ENCODE results near the gene THOC7.

The THOC7 gene

DNA sequence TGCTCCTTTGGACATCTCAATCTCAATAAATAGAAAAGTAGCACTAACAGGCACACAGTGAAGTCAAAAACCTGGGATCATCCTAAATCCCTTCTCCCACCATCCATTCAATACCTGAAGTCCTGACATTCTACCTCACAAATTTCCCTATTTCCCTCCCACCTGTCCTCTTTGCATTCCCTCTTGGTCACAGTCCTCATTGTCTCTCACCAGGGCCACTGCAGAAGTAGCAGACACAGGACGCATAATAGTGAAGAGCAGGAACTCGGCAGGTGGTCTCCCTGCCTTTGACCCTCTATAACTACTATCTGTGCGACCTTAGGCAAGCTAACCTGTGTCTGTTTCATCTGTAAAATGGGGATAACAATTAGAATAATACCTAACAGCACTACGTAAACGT lies 2.3 kb downstream of the THOC7 start:
- Histone ChIP-seq H3K4me3 (ENCODE audit: low read depth in 1 of 2, low read length in 1 of 2) (no peak overlapping the region), H3K27ac (no peak overlapping the region), H3K27me3 (no peaks in the 10 kb centered on the region), H3K9me3 (no peaks in the 10 kb centered on the region), H3K4me1 (ENCODE audit: control insufficient read depth in 1 of 2, insufficient read depth in 1 of 2, low read depth in 1 of 2, low read length in 1 of 2) (peaks cover 25% of the 10 kb centered on the region in 2 experiments), H3K36me3 (no peaks in the 10 kb centered on the region)
- TF ChIP-seq, protein P1, sequence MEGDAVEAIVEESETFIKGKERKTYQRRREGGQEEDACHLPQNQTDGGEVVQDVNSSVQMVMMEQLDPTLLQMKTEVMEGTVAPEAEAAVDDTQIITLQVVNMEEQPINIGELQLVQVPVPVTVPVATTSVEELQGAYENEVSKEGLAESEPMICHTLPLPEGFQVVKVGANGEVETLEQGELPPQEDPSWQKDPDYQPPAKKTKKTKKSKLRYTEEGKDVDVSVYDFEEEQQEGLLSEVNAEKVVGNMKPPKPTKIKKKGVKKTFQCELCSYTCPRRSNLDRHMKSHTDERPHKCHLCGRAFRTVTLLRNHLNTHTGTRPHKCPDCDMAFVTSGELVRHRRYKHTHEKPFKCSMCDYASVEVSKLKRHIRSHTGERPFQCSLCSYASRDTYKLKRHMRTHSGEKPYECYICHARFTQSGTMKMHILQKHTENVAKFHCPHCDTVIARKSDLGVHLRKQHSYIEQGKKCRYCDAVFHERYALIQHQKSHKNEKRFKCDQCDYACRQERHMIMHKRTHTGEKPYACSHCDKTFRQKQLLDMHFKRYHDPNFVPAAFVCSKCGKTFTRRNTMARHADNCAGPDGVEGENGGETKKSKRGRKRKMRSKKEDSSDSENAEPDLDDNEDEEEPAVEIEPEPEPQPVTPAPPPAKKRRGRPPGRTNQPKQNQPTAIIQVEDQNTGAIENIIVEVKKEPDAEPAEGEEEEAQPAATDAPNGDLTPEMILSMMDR (IDR thresholded peaks at IDR 0.05), result no peak

DNA sequence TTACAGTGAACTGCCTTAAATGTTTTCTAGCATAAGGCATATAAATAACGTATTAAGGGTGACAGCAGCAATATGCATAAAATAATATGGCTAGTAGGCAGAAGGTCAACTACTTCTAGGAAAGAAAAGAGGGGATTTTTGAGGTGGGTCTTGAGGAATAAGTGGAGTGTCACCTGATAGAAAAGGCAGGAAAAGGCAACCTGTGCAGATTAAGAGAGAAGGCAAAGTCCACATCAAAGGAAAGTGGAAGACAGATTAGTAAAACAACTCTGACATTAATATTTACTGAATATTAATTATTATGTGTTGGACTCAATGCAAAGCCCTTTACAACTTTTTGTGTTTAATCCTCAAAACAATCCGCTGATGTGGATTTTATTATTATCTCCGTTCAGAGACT lies 2.8 kb downstream of the THOC7 start:
- Histone ChIP-seq H3K27ac (no peak overlapping the region), H3K36me3 (no peaks in the 10 kb centered on the region)
- TF ChIP-seq, protein P1 (IDR thresholded peaks at IDR 0.05), result no peak

DNA sequence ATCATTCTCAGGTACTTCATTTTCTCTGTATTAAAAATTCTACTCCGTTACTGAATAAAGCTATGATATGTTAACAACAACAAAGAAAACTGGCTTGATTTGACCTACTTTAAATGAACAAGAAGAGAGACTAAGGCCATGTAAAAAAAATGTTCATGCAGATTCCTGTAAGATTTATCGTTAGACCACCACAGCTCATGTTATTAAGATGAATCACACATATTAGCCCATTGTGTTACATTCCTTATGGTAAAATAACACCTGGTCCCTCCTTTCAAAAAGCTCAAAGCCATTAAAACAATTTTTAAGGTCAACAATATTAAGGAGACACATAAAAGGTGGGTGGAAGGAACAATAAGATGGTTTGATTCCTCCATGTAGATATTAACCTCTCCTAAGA lies 6.3 kb downstream of the THOC7 start:
- peaks cover 4 to 9% of the 10 kb centered on the region in 2 experiments for H3K4me1 ChIP-seq (ENCODE audit: control insufficient read depth in 1 of 2, insufficient read depth in 1 of 2, low read depth in 1 of 2, low read length in 1 of 2)
- H3K9me3 ChIP-seq, result no peaks in the 10 kb centered on the region
- no peaks in the 10 kb centered on the region for H3K27me3 ChIP-seq
- H3K27ac ChIP-seq, result no peak overlapping the region
- no peaks in the 10 kb centered on the region for H3K36me3 ChIP-seq
- TF ChIP-seq, protein P1 (IDR thresholded peaks at IDR 0.05), result no peak
- H3K4me3 ChIP-seq (ENCODE audit: low read depth in 1 of 2, low read length in 1 of 2), result no peak overlapping the region

More for the DNA sequence above, 2.8 kb downstream of the THOC7 start:
- no peak overlapping the region for H3K4me3 ChIP-seq (ENCODE audit: low read depth in 1 of 2, low read length in 1 of 2)
- no peaks in the 10 kb centered on the region for H3K9me3 ChIP-seq
- no peaks in the 10 kb centered on the region for H3K27me3 ChIP-seq
- H3K4me1 ChIP-seq (ENCODE audit: control insufficient read depth in 1 of 2, insufficient read depth in 1 of 2, low read depth in 1 of 2, low read length in 1 of 2), result peaks cover 21 to 22% of the 10 kb centered on the region in 2 experiments

DNA sequence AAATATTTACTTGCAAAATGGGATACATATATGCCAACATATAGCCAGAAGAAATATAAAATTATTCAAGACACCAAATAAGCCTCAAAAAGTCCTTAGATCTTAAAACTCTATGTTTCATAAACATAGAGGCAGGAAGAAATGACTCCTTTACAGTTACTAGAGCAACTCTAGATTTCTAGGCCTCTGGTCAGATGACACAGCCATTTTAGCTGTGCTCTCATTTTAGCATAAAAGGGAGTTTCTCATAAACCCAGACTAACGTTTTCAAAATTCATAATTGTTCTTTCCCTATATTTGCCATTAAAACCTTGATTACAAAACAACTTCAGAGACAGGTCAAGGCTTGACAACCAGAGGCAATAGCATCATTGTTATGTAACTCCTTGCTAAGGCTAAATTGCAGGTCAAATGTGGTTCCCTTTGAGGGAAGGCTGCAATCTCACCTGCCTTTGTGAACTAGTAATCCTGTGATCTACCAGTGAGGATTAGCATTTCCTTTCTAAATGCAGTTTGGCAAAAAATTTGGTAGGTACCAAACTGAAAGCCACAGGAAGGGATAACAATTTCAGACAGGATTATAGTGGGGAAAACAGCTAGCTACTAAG lies 8.2 kb downstream of the THOC7 start:
- peak overlapping the region; percentile 47 for H3K27ac ChIP-seq

DNA sequence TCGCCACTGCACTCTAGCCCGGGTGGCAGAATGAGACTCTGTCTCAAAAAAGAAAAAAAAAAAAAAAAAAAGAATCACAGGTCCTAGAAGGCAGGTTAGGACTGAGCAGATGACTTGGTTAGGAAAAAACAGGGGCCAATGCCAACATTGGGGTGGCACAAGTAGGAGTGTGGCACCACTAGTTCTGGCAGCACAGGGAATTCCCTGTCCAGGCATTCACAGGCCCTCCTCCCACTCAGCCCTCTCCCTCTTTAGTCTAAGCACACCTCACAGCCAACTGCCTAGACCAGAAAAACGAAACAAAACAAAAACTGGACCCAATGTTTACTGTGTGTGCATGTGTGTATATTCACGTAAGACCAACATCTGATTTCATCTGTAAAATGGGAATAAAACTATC lies 10.5 kb downstream of the THOC7 start:
- H3K9me3 ChIP-seq, result no peaks in the 10 kb centered on the region
- H3K4me1 ChIP-seq (ENCODE audit: control insufficient read depth in 1 of 2, insufficient read depth in 1 of 2, low read depth in 1 of 2, low read length in 1 of 2), result peaks cover 4 to 9% of the 10 kb centered on the region in 2 experiments
- no peak overlapping the region for H3K4me3 ChIP-seq (ENCODE audit: low read depth in 1 of 2, low read length in 1 of 2)
- TF ChIP-seq, protein P1 (IDR thresholded peaks at IDR 0.05), result no peak
- no peak overlapping the region for H3K27ac ChIP-seq
- no peaks in the 10 kb centered on the region for H3K36me3 ChIP-seq
- H3K27me3 ChIP-seq, result no peaks in the 10 kb centered on the region

More for the DNA sequence above, 8.2 kb downstream of the THOC7 start:
- Histone ChIP-seq H3K27me3 (no peaks in the 10 kb centered on the region), H3K36me3 (no peaks in the 10 kb centered on the region), H3K9me3 (no peaks in the 10 kb centered on the region), H3K4me1 (ENCODE audit: control insufficient read depth in 1 of 2, insufficient read depth in 1 of 2, low read depth in 1 of 2, low read length in 1 of 2) (peaks cover 4 to 9% of the 10 kb centered on the region in 2 experiments), H3K4me3 (ENCODE audit: low read depth in 1 of 2, low read length in 1 of 2) (no peak overlapping the region)
- TF ChIP-seq, protein P1 (IDR thresholded peaks at IDR 0.05), result no peak
